ENCODE data around the gene ZNF740.

The ZNF740 gene

GRCh38 chr12:53193985-53194716 is 13.6 kb downstream of the ZNF740 start:
- TF ChIP-seq, protein P1, sequence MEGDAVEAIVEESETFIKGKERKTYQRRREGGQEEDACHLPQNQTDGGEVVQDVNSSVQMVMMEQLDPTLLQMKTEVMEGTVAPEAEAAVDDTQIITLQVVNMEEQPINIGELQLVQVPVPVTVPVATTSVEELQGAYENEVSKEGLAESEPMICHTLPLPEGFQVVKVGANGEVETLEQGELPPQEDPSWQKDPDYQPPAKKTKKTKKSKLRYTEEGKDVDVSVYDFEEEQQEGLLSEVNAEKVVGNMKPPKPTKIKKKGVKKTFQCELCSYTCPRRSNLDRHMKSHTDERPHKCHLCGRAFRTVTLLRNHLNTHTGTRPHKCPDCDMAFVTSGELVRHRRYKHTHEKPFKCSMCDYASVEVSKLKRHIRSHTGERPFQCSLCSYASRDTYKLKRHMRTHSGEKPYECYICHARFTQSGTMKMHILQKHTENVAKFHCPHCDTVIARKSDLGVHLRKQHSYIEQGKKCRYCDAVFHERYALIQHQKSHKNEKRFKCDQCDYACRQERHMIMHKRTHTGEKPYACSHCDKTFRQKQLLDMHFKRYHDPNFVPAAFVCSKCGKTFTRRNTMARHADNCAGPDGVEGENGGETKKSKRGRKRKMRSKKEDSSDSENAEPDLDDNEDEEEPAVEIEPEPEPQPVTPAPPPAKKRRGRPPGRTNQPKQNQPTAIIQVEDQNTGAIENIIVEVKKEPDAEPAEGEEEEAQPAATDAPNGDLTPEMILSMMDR (IDR thresholded peaks at IDR 0.05; ENCODE audit: insufficient read depth, low read depth, low read length, missing control alignments), result no peak
- no peak for DNase-seq (ENCODE audit: low read depth)
- no peak overlapping the region for H3K4me3 ChIP-seq (ENCODE audit: low read length)

GRCh38 chr12:53194973-53195372 is 14.5 kb downstream of the ZNF740 start:
- TF ChIP-seq, protein P1 (IDR thresholded peaks at IDR 0.05; ENCODE audit: insufficient read depth, low read depth, low read length, missing control alignments), result no peak

DNA sequence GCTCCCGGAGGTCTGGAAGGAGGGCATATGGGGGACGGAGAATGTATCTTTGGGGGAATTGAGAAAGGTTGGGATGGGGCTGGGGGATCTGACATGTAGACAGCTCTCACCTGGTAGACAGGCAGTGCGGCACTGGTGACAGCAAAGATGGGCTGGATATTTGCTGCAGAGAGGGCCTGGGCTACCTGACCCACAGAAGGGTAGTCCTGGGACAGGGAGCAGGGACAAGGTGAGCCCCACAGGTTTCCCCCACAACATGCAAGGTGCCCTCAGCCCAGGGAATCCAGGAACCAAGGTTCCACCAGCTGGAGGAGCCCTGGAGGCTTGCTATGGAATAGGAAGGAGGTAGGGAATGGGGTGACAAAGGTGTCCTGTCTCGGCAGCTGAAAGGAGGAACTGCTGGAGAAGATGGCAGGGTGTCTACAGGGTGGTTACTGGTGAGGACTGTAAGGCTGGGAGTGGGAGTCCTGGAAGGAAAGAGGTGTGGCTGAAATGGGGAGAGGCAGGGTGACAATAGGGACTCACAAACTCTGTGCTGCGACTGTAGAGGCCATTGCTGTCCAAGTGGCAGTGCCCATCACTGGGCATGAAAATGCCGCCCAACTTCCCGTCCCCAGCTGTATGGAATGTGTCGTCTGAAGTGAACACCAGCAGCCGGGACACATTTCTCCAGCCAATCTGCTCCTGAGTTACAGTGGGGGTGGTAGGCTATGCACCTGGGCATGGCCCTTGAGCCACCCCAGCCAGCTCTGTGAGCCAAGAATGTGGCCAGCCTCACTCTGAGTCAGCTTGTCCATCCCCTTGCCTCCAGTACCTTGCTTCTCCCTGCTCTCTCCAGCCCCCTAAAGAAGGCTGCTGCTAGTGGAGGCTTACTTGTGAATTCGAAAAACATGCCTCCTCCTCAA is 15.2 kb downstream of the ZNF740 start:
- peak; percentile 39 for DNase-seq (ENCODE audit: low read depth)
- TF ChIP-seq, protein P1 (IDR thresholded peaks at IDR 0.05; ENCODE audit: insufficient read depth, low read depth, low read length, missing control alignments), result no peak
- no peak overlapping the region for H3K4me3 ChIP-seq (ENCODE audit: low read length)

More at GRCh38 chr12:53194973-53195372, 14.5 kb downstream of the ZNF740 start:
- H3K4me3 ChIP-seq (ENCODE audit: low read length), result no peak overlapping the region
- no peak for DNase-seq (ENCODE audit: low read depth)

DNA sequence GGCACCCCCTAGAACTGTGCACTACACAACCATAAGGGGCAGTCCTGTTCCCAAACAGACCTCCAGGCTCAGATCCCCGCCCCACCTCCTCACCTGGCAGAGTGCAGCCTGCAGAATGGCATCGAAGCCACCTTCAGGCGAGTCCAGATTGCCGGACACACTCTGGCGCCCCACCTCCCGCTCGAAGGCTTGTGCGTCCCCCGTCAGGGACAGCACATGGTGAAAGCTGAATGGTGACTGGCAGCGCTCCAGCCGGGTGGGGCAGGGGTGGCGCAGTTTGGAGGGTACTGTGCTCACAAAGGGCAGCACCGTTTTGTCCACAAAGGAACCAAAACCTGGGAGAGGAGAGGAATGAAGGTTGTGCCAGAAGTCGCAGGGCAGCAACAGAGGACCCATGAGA is 16.0 kb downstream of the ZNF740 start:
- TF ChIP-seq, protein P1 (IDR thresholded peaks at IDR 0.05; ENCODE audit: insufficient read depth, low read depth, low read length, missing control alignments), result no peak
- H3K4me3 ChIP-seq (ENCODE audit: low read length), result no peak overlapping the region
- DNase-seq (ENCODE audit: low read depth), result no peak

DNA sequence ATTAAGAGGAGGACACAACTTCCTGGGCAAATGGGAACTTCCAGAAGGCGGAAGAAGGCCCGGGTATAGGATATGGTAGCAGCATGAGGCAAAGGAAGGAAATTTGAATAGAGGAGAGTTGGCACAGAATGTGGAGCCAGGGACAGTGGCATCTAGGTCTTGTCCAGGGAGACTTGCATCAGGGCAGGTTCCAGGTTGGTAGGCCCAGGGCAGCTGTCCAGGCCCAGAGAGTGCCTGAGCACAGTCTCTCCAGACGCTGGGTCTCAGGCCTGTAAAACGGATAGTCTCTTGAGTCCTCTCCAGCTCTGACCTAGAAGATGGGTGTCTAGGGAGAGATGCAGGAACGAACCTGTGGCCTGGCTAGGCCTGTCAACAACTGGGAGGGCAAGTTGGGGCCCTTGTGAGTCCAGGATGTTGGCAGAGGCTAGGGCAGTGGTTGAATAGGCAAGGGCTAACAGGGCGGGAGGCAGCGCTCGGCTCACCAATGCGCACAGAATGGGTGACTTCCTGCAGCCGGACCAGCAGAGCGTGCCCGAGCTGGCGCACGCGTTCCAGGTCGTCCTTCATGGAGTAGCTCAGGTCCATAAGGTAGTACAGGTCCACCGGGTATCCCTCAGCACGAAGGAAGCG is 16.6 kb downstream of the ZNF740 start:
- TF ChIP-seq, protein P1 (IDR thresholded peaks at IDR 0.05; ENCODE audit: insufficient read depth, low read depth, low read length, missing control alignments), result no peak
- no peak for DNase-seq (ENCODE audit: low read depth)
- no peak overlapping the region for H3K4me3 ChIP-seq (ENCODE audit: low read length)

GRCh38 chr12:53198486-53199110 is 18.1 kb downstream of the ZNF740 start:
- no peak overlapping the region for H3K4me3 ChIP-seq (ENCODE audit: low read length)
- TF ChIP-seq, protein P1 (IDR thresholded peaks at IDR 0.05; ENCODE audit: insufficient read depth, low read depth, low read length, missing control alignments), result no peak

More at GRCh38 chr12:53198486-53199110, 18.1 kb downstream of the ZNF740 start:
- no peak for DNase-seq (ENCODE audit: low read depth)
